Right kidney (tissue), 9 donors: ENCODE results near the gene SP3.
A peak's percentile ranks its signal among the peaks of the same experiment; 100 is the strongest.

Source experiments
- DNase-seq: peaks from one replicate; pipeline ENCODE4 v3.0.0-alpha.2; 2016
- long read RNA-seq, 8 donors: transcript quantifications; one replicate each; lab custom pipeline, GENCODE V29; 2026

Gene SP3
- long read RNA-seq, donor 1, full-length matches to known transcripts: 6 of 6 reads
- long read RNA-seq, donor 1, partial matches to known transcripts: 0 of 6 reads
- long read RNA-seq, donor 1, other reads (novel, unspliced or antisense): 0 of 6 reads
- long read RNA-seq, donor 2, full-length matches to known transcripts: 8 of 20 reads
- long read RNA-seq, donor 2, partial matches to known transcripts: 12 of 20 reads
- long read RNA-seq, donor 2, other reads (novel, unspliced or antisense): 0 of 20 reads
- long read RNA-seq, donor 3, full-length matches to known transcripts: 4 of 9 reads
- long read RNA-seq, donor 3, partial matches to known transcripts: 5 of 9 reads
- long read RNA-seq, donor 3, other reads (novel, unspliced or antisense): 0 of 9 reads
- long read RNA-seq, donor 4, full-length matches to known transcripts: 10 of 18 reads
- long read RNA-seq, donor 4, partial matches to known transcripts: 8 of 18 reads
- long read RNA-seq, donor 4, other reads (novel, unspliced or antisense): 0 of 18 reads
- long read RNA-seq, donor 5, full-length matches to known transcripts: 10 of 10 reads
- long read RNA-seq, donor 5, partial matches to known transcripts: 0 of 10 reads
- long read RNA-seq, donor 5, other reads (novel, unspliced or antisense): 0 of 10 reads
- long read RNA-seq, donor 6, full-length matches to known transcripts: 7 of 24 reads
- long read RNA-seq, donor 6, partial matches to known transcripts: 17 of 24 reads
- long read RNA-seq, donor 6, other reads (novel, unspliced or antisense): 0 of 24 reads
- long read RNA-seq, donor 7, full-length matches to known transcripts: 12 of 52 reads
- long read RNA-seq, donor 7, partial matches to known transcripts: 40 of 52 reads
- long read RNA-seq, donor 7, other reads (novel, unspliced or antisense): 0 of 52 reads
- long read RNA-seq, donor 8, full-length matches to known transcripts: 13 of 70 reads
- long read RNA-seq, donor 8, partial matches to known transcripts: 57 of 70 reads
- long read RNA-seq, donor 8, other reads (novel, unspliced or antisense): 0 of 70 reads

- DNase-seq: peak; percentile 99
Measured at GRCh38 chr2:173965372-173966025, at the start of gene SP3. Gene SP3 (minus strand): TSS chr2:173965373. CDS start chr2:173965171, 202 bp downstream.

GRCh38 chr2:174014699-174015070, 49.5 kb upstream of the SP3 start:
- DNase-seq: no peak

- DNase-seq: no peak
Measured at GRCh38 chr2:174014011-174014698, 49.0 kb upstream of the SP3 start.

- DNase-seq: no peak
Measured at GRCh38 chr2:174013315-174013751, 48.2 kb upstream of the SP3 start.

GRCh38 chr2:174012347-174013314, 47.5 kb upstream of the SP3 start:
- DNase-seq: peak; percentile 82

GRCh38 chr2:174011796-174012195, 46.6 kb upstream of the SP3 start:
- no peak for DNase-seq

GRCh38 chr2:174011173-174011572, 46.0 kb upstream of the SP3 start:
- DNase-seq: no peak

GRCh38 chr2:174009488-174010223, 44.5 kb upstream of the SP3 start:
- no peak for DNase-seq

GRCh38 chr2:174008720-174009119, 43.5 kb upstream of the SP3 start:
- no peak for DNase-seq

- no peak for DNase-seq
Measured at GRCh38 chr2:174007010-174007409, 41.8 kb upstream of the SP3 start.

- DNase-seq: no peak
Measured at GRCh38 chr2:174005801-174006419, 40.7 kb upstream of the SP3 start.

GRCh38 chr2:174004905-174005605, 39.9 kb upstream of the SP3 start:
- DNase-seq: no peak

- DNase-seq: no peak
Measured at GRCh38 chr2:174003720-174004695, 38.8 kb upstream of the SP3 start.

GRCh38 chr2:174002679-174003078, 37.5 kb upstream of the SP3 start:
- DNase-seq: no peak

- DNase-seq: no peak
Measured at GRCh38 chr2:174001107-174001506, 35.9 kb upstream of the SP3 start.

GRCh38 chr2:173999724-174000123, 34.6 kb upstream of the SP3 start:
- DNase-seq: no peak

- no peak for DNase-seq
Measured at GRCh38 chr2:173999272-173999671, 34.1 kb upstream of the SP3 start.
